ENCODE measurements around the gene MLLT10.

DNA sequence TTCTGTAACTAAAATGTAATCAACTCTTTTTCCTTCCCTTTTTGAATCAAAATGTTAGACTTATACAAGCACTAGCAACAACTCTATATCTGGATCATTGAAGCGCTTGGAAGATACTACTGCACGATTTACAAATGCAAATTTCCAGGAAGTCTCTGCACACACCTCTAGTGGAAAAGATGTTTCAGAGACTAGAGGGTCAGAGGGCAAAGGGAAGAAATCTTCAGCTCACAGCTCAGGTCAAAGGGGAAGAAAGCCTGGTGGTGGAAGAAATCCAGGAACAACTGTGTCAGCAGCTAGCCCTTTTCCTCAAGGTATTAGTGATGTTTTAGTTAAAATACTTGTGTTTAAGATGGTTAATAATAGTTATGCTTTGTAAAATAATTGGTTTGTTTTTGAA is 136.4 kb downstream of the MLLT10 start:
- TF ChIP-seq, protein P1, sequence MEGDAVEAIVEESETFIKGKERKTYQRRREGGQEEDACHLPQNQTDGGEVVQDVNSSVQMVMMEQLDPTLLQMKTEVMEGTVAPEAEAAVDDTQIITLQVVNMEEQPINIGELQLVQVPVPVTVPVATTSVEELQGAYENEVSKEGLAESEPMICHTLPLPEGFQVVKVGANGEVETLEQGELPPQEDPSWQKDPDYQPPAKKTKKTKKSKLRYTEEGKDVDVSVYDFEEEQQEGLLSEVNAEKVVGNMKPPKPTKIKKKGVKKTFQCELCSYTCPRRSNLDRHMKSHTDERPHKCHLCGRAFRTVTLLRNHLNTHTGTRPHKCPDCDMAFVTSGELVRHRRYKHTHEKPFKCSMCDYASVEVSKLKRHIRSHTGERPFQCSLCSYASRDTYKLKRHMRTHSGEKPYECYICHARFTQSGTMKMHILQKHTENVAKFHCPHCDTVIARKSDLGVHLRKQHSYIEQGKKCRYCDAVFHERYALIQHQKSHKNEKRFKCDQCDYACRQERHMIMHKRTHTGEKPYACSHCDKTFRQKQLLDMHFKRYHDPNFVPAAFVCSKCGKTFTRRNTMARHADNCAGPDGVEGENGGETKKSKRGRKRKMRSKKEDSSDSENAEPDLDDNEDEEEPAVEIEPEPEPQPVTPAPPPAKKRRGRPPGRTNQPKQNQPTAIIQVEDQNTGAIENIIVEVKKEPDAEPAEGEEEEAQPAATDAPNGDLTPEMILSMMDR (IDR thresholded peaks at IDR 0.05), result no peak
- TF ChIP-seq POLR2A (IDR thresholded peaks at IDR 0.05; ENCODE audit: low read depth), result no peak

Data from esophagus muscularis mucosa (tissue), 3 donors.